DND-41 (cell line): ENCODE measurements around the gene FLT3LG.

Experiments used
- CTCF ChIP-seq: IDR thresholded peaks from 2 replicates; pipeline ENCODE4 v1.5.1; 2012; ENCODE audit warnings: borderline replicate concordance, low read length, moderate library complexity, mild to moderate bottlenecking; ENCODE audit not compliant: poor library complexity, severe bottlenecking; ENCODE audit errors: extremely low read depth
- EZH2 ChIP-seq: IDR thresholded peaks from 3 replicates; pipeline ENCODE4 v1.6.1; 2012; ENCODE audit warnings: borderline replicate concordance, low read depth, mild to moderate bottlenecking, moderate library complexity, low read length, inconsistent platforms; ENCODE audit not compliant: severe bottlenecking

DNA sequence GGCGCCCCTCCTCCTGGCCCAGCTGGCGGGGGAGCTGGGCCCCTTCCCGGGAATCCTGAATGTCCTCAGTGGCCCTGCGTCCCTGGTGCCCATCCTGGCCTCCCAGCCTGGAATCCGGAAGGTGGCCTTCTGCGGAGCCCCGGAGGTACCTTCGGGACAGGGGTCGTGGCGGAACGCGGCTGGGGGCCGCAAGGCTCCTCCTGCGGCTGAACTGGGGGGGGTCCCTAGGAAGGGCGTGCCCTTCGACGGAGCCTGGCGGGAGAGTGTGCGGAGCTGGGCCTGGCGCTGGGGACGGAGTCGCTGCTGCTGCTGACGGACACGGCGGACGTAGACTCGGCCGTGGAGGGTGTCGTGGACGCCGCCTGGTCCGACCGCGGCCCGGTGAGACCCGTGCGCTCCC lies 12.4 kb upstream of the FLT3LG start:
- TF ChIP-seq CTCF (no peak), EZH2 (no peak)
